Liver (tissue), 9 donors: ENCODE results near the gene EEIG1. TPM values are rescaled to one million over a fixed set of nuclear protein-coding genes. Genes with fewer than 3 reads are reported as not detected.

ENCODE experiments used
- DNase-seq: peaks from one replicate; pipeline ENCODE4 v3.0.0-alpha.2; 2017; ENCODE audit warnings: low spot score
- H3K27ac ChIP-seq, 2 donors: one replicate each; pipeline ENCODE4 v1.7.0; 2013; ENCODE audit warnings: inconsistent platforms in 2 of 2, low read length in 2 of 2, control low read depth in 1 of 2, low read depth in 1 of 2, mild to moderate bottlenecking in 1 of 2
- H3K27me3 ChIP-seq, 4 donors: one replicate each; pipeline versions ENCODE4 v1.6.1 to v1.7.0; 2013; ENCODE audit warnings: low read length in 3 of 4, inconsistent platforms in 1 of 4, mild to moderate bottlenecking in 1 of 4, moderate library complexity in 1 of 4; ENCODE audit not compliant: control insufficient read depth in 4 of 4, insufficient read depth in 4 of 4
- H3K36me3 ChIP-seq, 4 donors: one replicate each; pipeline versions ENCODE4 v1.6.1 to v1.7.0; 2013; ENCODE audit warnings: low read length in 3 of 4, mild to moderate bottlenecking in 3 of 4, low read depth in 1 of 4, moderate library complexity in 1 of 4; ENCODE audit not compliant: control insufficient read depth in 4 of 4, insufficient read depth in 3 of 4
- H3K4me1 ChIP-seq, 4 donors: one replicate each; pipeline versions ENCODE4 v1.6.1 to v1.7.0; 2013; ENCODE audit warnings: low read length in 3 of 4, mild to moderate bottlenecking in 3 of 4, moderate library complexity in 1 of 4; ENCODE audit not compliant: control insufficient read depth in 4 of 4, insufficient read depth in 4 of 4
- H3K4me3 ChIP-seq, 3 donors: one replicate each; pipeline versions ENCODE4 v1.6.1 to v1.7.0; 2013; ENCODE audit warnings: low read length in 3 of 3, control low read depth in 1 of 3, low read depth in 1 of 3, mild to moderate bottlenecking in 1 of 3
- H3K9ac ChIP-seq, 2 donors: one replicate each; pipeline ENCODE4 v1.7.0; 2013; ENCODE audit warnings: low read length in 2 of 2, mild to moderate bottlenecking in 2 of 2, moderate library complexity in 2 of 2, control low read depth in 1 of 2, low read depth in 1 of 2
- H3K9me3 ChIP-seq, 4 donors: one replicate each; pipeline versions ENCODE4 v1.6.1 to v1.7.0; 2013; ENCODE audit warnings: low read length in 3 of 4; ENCODE audit not compliant: control insufficient read depth in 4 of 4
- ATF3 ChIP-seq: IDR thresholded peaks from 2 replicates; pipeline ENCODE4 v1.6.1; 2016; ENCODE audit warnings: antibody characterized with exemption
- CTCF ChIP-seq: fragments of 150-350 bp; IDR thresholded peaks from 2 replicates; pipeline ENCODE4 v1.5.1; 2017; ENCODE audit warnings: improper control_type of control experiment, low read depth, low read length; ENCODE audit not compliant: missing input control
- EGR1 ChIP-seq, 2 donors: IDR thresholded peaks; 2 replicates each; pipeline ENCODE4 v1.6.1; 2016 to 2018; ENCODE audit warnings: antibody characterized with exemption in 2 of 2, low read depth in 2 of 2
- FOXA1 ChIP-seq: IDR thresholded peaks from 2 replicates; pipeline ENCODE4 v1.6.1; 2016; ENCODE audit warnings: antibody characterized with exemption
- FOXA2 ChIP-seq: IDR thresholded peaks from 2 replicates; pipeline ENCODE4 v1.6.1; 2016; ENCODE audit warnings: antibody characterized with exemption
- GABPA ChIP-seq, 2 donors: IDR thresholded peaks in 1 of 2; conservative IDR thresholded peaks in 1 of 2; 2 replicates each; pipeline ENCODE4 v1.6.1; 2016; ENCODE audit warnings: antibody characterized with exemption in 2 of 2, mild to moderate bottlenecking in 1 of 2, moderate library complexity in 1 of 2
- HNF4A ChIP-seq, 2 donors: conservative IDR thresholded peaks; 2 replicates each; pipeline ENCODE4 v1.6.1; 2016; ENCODE audit warnings: antibody characterized with exemption in 2 of 2, mild to moderate bottlenecking in 2 of 2
- HNF4G ChIP-seq: IDR thresholded peaks from 2 replicates; pipeline ENCODE4 v1.6.1; 2016; ENCODE audit warnings: antibody characterized with exemption
- JUND ChIP-seq, 2 donors: IDR thresholded peaks; 2 replicates each; pipeline ENCODE4 v1.6.1; 2016; ENCODE audit warnings: antibody characterized with exemption in 2 of 2
- MAX ChIP-seq: IDR thresholded peaks from 2 replicates; pipeline ENCODE4 v1.6.1; 2016; ENCODE audit warnings: antibody characterized with exemption
- NR2F2 ChIP-seq: IDR thresholded peaks from 2 replicates; pipeline ENCODE4 v1.6.1; 2016; ENCODE audit warnings: antibody characterized with exemption
- RAD21 ChIP-seq, 2 donors: IDR thresholded peaks; 2 replicates each; pipeline ENCODE4 v1.6.1; 2016; ENCODE audit warnings: antibody characterized with exemption in 2 of 2, mild to moderate bottlenecking in 2 of 2
- REST ChIP-seq: IDR thresholded peaks from 2 replicates; pipeline ENCODE4 v1.6.1; 2016; ENCODE audit warnings: antibody characterized with exemption, mild to moderate bottlenecking
- RXRA ChIP-seq, 2 donors: IDR thresholded peaks; 2 replicates each; pipeline ENCODE4 v1.6.1; 2017 to 2018; ENCODE audit warnings: antibody characterized with exemption in 2 of 2, mild to moderate bottlenecking in 1 of 2
- SP1 ChIP-seq: IDR thresholded peaks from 2 replicates; pipeline ENCODE4 v1.6.1; 2018; ENCODE audit warnings: antibody characterized with exemption, mild to moderate bottlenecking
- TAF1 ChIP-seq: conservative IDR thresholded peaks from 2 replicates; pipeline ENCODE4 v1.6.1; 2016; ENCODE audit warnings: antibody characterized with exemption, mild to moderate bottlenecking
- YY1 ChIP-seq: IDR thresholded peaks from 2 replicates; pipeline ENCODE4 v1.6.1; 2016; ENCODE audit warnings: antibody characterized with exemption, mild to moderate bottlenecking
- ZBTB33 ChIP-seq: IDR thresholded peaks from 2 replicates; pipeline ENCODE4 v1.6.1; 2016; ENCODE audit warnings: antibody characterized with exemption
- WGBS: extraction: QIAGEN DNeasy Blood & Tissue Kit; methylation state at CpG from one replicate; pipeline ENCODE4 v1.1.7; 2013; 5-methylcytosine and 5-hydroxymethylcytosine counted together
- polyA plus RNA-seq, 2 donors: library from polyadenylated mRNA; stranded (reverse) in 1 of 2; unstranded in 1 of 2; fragments of 200-250 nt in 1 of 2; fragments of >200 nt in 1 of 2; fragmentation: Nextera tagmentation in 1 of 2; extraction: Ambion mirVana in 1 of 2; gene quantifications; one replicate each; pipeline versions ENCODE4 v1.2.1 to v1.2.3, GENCODE V29; 2013 to 2015
- total RNA-seq, 2 donors: library from RNA; depleted of rRNA; stranded (reverse); fragments of >200 nt; gene quantifications; one replicate each; pipeline ENCODE4 v1.2.3, GENCODE V29; 2014
- donor health status: healthy.
- donor health status: healthy.
- donor health status: healthy.
- donor health status: healthy.
- donor health status: healthy.

Gene EEIG1
- total and polyA plus RNA-seq, 4 donors = 4.9 to 14.3 (median 8.9) TPM

GRCh38 chr9:127982912-127983311 is 2.1 kb upstream of the EEIG1 start:
- no peaks in the 10 kb centered on the region for H3K9me3 ChIP-seq
- H3K4me1 ChIP-seq = peaks cover 5 to 32% (median 23%) of the 10 kb centered on the region in 4 donors
- TF ChIP-seq CTCF (no peak), GABPA (IDR thresholded peaks at IDR 0.05 in 1 of 2, conservative IDR thresholded peaks at IDR 0.05 in 1 of 2) (no peak), EGR1 (IDR thresholded peaks at IDR 0.05; ENCODE audit: low read depth in 2 of 2) (no peak), MAX (no peak), RAD21 (IDR thresholded peaks at IDR 0.05) (no peak), HNF4A (conservative IDR thresholded peaks at IDR 0.05) (no peak), RXRA (IDR thresholded peaks at IDR 0.05) (no peak), NR2F2 (no peak), ATF3 (no peak), SP1 (no peak), TAF1 (no peak), REST (no peak), FOXA2 (no peak), JUND (IDR thresholded peaks at IDR 0.05) (no peak), YY1 (no peak), FOXA1 (no peak), ZBTB33 (no peak), HNF4G (no peak)
- no peak overlapping the region for H3K9ac ChIP-seq
- H3K27me3 ChIP-seq = no peaks in the 10 kb centered on the region
- peak; percentile 30 for DNase-seq
- H3K4me3 ChIP-seq = no peak overlapping the region
- no peak overlapping the region for H3K27ac ChIP-seq
- no peaks in the 10 kb centered on the region for H3K36me3 ChIP-seq
- 85% methylated on average over 1 of the region's 1 CpG for WGBS
